ENCODE results near the gene PRSS22.

- TF ChIP-seq CTCF (conservative IDR thresholded peaks at IDR 0.05; ENCODE audit: low read length): no peak
- TF ChIP-seq EZH2phosphoT487 (IDR thresholded peaks at IDR 0.05; ENCODE audit: borderline replicate concordance): no peak
These were observed 9.7 kb upstream of the PRSS22 start for GRCh38 chr16:2867661-2867986.
